ENCODE data around the gene PTPRM.

Gene PTPRM

DNA sequence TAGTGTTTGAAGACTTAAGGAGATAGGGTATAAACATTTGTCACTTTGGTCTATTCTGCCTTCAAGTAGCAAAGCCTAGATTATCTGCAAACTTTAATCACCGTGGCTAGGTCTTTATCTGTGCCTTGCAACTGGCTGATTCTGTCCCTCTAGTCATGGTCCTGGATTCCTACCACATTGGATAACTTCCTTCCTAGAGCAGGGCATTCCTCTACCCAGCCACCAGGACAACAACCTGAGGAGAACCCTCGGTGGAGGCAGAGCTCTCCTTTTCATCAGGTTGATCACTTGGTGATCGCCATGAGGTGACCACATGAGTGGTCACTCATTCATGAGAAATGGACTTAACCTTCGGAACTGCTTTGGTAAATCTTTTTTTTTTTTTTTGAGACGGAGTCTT lies 25.3 kb upstream of the PTPRM start:
- Histone ChIP-seq H3K9me3 (ENCODE audit: insufficient read depth, low read length, severe bottlenecking) (no peaks in the 10 kb centered on the region), H3K36me3 (ENCODE audit: insufficient read depth, low read length) (no peaks in the 10 kb centered on the region), H3K4me2 (ENCODE audit: insufficient read depth, low read length) (no peak overlapping the region), H4K20me1 (ENCODE audit: insufficient read depth, low read length) (no peaks in the 10 kb centered on the region), H3K79me2 (ENCODE audit: insufficient read depth, low read length) (no peaks in the 10 kb centered on the region), H3K27me3 (ENCODE audit: insufficient read depth, low read length, poor library complexity) (no peaks in the 10 kb centered on the region), H3K9ac (ENCODE audit: low read depth, low read length) (no peak overlapping the region), H2AFZ (ENCODE audit: low read depth, low read length) (no peak overlapping the region), H3K4me1 (ENCODE audit: insufficient read depth, low read length) (no peaks in the 10 kb centered on the region), H3K27ac (ENCODE audit: low read length) (no peak overlapping the region), H3K4me3 (ENCODE audit: low read depth in 1 of 2, low read length in 2 of 2) (no peak overlapping the region)
- TF ChIP-seq EZH2 (IDR thresholded peaks at IDR 0.05; ENCODE audit: borderline replicate concordance, low read depth, low read length, severe bottlenecking): no peak
- TF ChIP-seq, protein P1, sequence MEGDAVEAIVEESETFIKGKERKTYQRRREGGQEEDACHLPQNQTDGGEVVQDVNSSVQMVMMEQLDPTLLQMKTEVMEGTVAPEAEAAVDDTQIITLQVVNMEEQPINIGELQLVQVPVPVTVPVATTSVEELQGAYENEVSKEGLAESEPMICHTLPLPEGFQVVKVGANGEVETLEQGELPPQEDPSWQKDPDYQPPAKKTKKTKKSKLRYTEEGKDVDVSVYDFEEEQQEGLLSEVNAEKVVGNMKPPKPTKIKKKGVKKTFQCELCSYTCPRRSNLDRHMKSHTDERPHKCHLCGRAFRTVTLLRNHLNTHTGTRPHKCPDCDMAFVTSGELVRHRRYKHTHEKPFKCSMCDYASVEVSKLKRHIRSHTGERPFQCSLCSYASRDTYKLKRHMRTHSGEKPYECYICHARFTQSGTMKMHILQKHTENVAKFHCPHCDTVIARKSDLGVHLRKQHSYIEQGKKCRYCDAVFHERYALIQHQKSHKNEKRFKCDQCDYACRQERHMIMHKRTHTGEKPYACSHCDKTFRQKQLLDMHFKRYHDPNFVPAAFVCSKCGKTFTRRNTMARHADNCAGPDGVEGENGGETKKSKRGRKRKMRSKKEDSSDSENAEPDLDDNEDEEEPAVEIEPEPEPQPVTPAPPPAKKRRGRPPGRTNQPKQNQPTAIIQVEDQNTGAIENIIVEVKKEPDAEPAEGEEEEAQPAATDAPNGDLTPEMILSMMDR (IDR thresholded peaks at IDR 0.05; ENCODE audit: borderline replicate concordance, extremely low read depth, low read length, poor library complexity, severe bottlenecking): no peak
- ATAC-seq (ENCODE audit: insufficient read depth, low read depth): no peak
- no peak for DNase-seq

DNA sequence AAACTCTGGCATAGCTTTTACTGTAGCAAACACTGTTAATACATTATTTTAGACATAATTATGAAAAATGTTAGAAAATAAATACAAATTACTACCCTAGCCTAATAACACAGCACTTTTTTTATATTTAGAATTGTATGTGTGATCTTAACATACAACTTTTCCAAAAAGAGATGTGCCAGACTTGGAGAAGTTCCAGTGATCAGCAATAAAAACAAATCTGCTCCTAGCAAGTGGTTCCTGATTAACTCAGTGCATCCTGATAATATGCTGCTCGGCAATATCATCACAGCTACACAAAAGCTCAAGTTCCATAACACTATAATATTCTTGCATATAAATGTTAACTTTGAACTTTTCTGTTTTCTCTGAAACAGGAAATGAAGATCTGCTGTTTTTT lies 22.4 kb upstream of the PTPRM start:
- Histone ChIP-seq H4K20me1 (ENCODE audit: insufficient read depth, low read length) (no peaks in the 10 kb centered on the region), H3K79me2 (ENCODE audit: insufficient read depth, low read length) (no peaks in the 10 kb centered on the region), H3K4me3 (ENCODE audit: low read depth in 1 of 2, low read length in 2 of 2) (no peak overlapping the region), H3K9ac (ENCODE audit: low read depth, low read length) (no peak overlapping the region), H3K4me2 (ENCODE audit: insufficient read depth, low read length) (no peak overlapping the region), H3K9me3 (ENCODE audit: insufficient read depth, low read length, severe bottlenecking) (no peaks in the 10 kb centered on the region), H3K27ac (ENCODE audit: low read length) (no peak overlapping the region), H2AFZ (ENCODE audit: low read depth, low read length) (no peak overlapping the region), H3K4me1 (ENCODE audit: insufficient read depth, low read length) (no peaks in the 10 kb centered on the region), H3K27me3 (ENCODE audit: insufficient read depth, low read length, poor library complexity) (no peaks in the 10 kb centered on the region), H3K36me3 (ENCODE audit: insufficient read depth, low read length) (no peaks in the 10 kb centered on the region)
- ATAC-seq (ENCODE audit: insufficient read depth, low read depth): no peak
- no peak for TF ChIP-seq EZH2 (IDR thresholded peaks at IDR 0.05; ENCODE audit: borderline replicate concordance, low read depth, low read length, severe bottlenecking)
- TF ChIP-seq, protein P1 (IDR thresholded peaks at IDR 0.05; ENCODE audit: borderline replicate concordance, extremely low read depth, low read length, poor library complexity, severe bottlenecking): no peak
- no peak for DNase-seq

DNA sequence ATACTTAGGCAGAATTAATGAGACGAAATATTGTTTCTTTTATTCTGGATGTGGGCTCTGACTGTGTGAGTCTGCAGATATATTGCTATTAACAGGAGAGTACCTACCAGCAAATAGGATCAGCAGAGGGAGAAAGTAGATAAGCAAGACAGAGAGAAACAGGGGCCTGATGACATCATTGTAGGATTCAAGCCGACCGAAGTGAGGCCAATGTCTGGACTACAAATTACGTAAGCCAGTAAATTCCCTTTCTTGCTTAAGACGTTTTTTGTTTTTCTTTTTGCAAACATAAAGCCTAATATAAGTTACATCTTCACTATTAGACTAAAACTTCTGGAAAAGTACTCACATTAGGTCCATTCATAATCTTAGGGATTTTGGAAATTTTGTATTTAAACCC lies 21.4 kb upstream of the PTPRM start:
- Histone ChIP-seq H2AFZ (ENCODE audit: low read depth, low read length) (no peak overlapping the region), H4K20me1 (ENCODE audit: insufficient read depth, low read length) (no peaks in the 10 kb centered on the region), H3K79me2 (ENCODE audit: insufficient read depth, low read length) (no peaks in the 10 kb centered on the region), H3K27me3 (ENCODE audit: insufficient read depth, low read length, poor library complexity) (no peaks in the 10 kb centered on the region), H3K9me3 (ENCODE audit: insufficient read depth, low read length, severe bottlenecking) (no peaks in the 10 kb centered on the region), H3K4me1 (ENCODE audit: insufficient read depth, low read length) (no peaks in the 10 kb centered on the region), H3K4me3 (ENCODE audit: low read depth in 1 of 2, low read length in 2 of 2) (no peak overlapping the region), H3K4me2 (ENCODE audit: insufficient read depth, low read length) (no peak overlapping the region), H3K36me3 (ENCODE audit: insufficient read depth, low read length) (no peaks in the 10 kb centered on the region), H3K27ac (ENCODE audit: low read length) (no peak overlapping the region), H3K9ac (ENCODE audit: low read depth, low read length) (no peak overlapping the region)
- TF ChIP-seq EZH2 (IDR thresholded peaks at IDR 0.05; ENCODE audit: borderline replicate concordance, low read depth, low read length, severe bottlenecking): no peak
- TF ChIP-seq, protein P1 (IDR thresholded peaks at IDR 0.05; ENCODE audit: borderline replicate concordance, extremely low read depth, low read length, poor library complexity, severe bottlenecking): no peak
- ATAC-seq (ENCODE audit: insufficient read depth, low read depth): no peak
- DNase-seq: no peak

DNA sequence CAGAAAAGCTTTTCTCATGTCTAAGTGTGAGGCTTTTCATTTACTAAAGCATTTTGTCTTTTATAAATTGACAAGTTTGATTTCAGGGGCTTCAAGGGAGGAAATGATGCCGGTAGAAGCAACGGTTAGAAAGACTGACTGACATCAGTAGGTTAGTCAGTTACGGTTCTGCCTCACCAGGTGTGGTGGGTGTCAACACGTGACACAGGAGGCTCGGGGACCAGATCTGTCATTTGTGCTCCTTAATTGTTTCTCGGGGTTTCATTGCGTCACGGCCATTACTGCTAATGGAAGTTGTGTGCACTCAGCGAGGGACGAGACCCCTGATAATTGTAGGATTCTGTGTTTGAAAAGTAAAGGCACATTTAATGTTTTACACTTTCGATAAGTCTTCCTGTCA lies 18.9 kb upstream of the PTPRM start:
- Histone ChIP-seq H3K4me3 (ENCODE audit: low read depth in 1 of 2, low read length in 2 of 2) (no peak overlapping the region), H3K79me2 (ENCODE audit: insufficient read depth, low read length) (no peaks in the 10 kb centered on the region), H3K27me3 (ENCODE audit: insufficient read depth, low read length, poor library complexity) (no peaks in the 10 kb centered on the region), H4K20me1 (ENCODE audit: insufficient read depth, low read length) (no peaks in the 10 kb centered on the region), H3K9me3 (ENCODE audit: insufficient read depth, low read length, severe bottlenecking) (no peaks in the 10 kb centered on the region), H3K27ac (ENCODE audit: low read length) (no peak overlapping the region), H3K36me3 (ENCODE audit: insufficient read depth, low read length) (no peaks in the 10 kb centered on the region), H3K4me2 (ENCODE audit: insufficient read depth, low read length) (no peak overlapping the region), H2AFZ (ENCODE audit: low read depth, low read length) (no peak overlapping the region), H3K9ac (ENCODE audit: low read depth, low read length) (no peak overlapping the region), H3K4me1 (ENCODE audit: insufficient read depth, low read length) (no peaks in the 10 kb centered on the region)
- ATAC-seq (ENCODE audit: insufficient read depth, low read depth): no peak
- no peak for DNase-seq
- TF ChIP-seq, protein P1 (IDR thresholded peaks at IDR 0.05; ENCODE audit: borderline replicate concordance, extremely low read depth, low read length, poor library complexity, severe bottlenecking): no peak
- TF ChIP-seq EZH2 (IDR thresholded peaks at IDR 0.05; ENCODE audit: borderline replicate concordance, low read depth, low read length, severe bottlenecking): no peak

All from DND-41 (cell line).